COR-L47 (cell line): Measurements from ENCODE around the gene LGR4.
"Not testable (repeated sequence)": the region's sequence is repeated elsewhere in the genome, so short reads cannot be mapped to it uniquely, and the experiment has no call there.

Experiments
- DNase-seq: peaks from one replicate; lab custom pipeline; 2025; lab: John Stamatoyannopoulos, UW

LGR4 gene

GRCh38 chr11:27347359-27348339, 124.9 kb downstream of the LGR4 start:
- DNase-seq = peak; percentile 66

- no peak for DNase-seq
Measured at GRCh38 chr11:27339941-27340340, 132.6 kb downstream of the LGR4 start.

- not testable (repeated sequence) for DNase-seq
Measured at GRCh38 chr11:27334764-27335163, 137.8 kb downstream of the LGR4 start.

- DNase-seq = no peak
Measured at GRCh38 chr11:27331981-27332380, 140.6 kb downstream of the LGR4 start.

GRCh38 chr11:27330633-27331270, 141.8 kb downstream of the LGR4 start:
- DNase-seq = no peak

- no peak for DNase-seq
Measured at GRCh38 chr11:27329867-27330632, 142.5 kb downstream of the LGR4 start.

GRCh38 chr11:27328614-27329013, 144.0 kb downstream of the LGR4 start:
- DNase-seq = no peak

GRCh38 chr11:27327064-27327463, 145.5 kb downstream of the LGR4 start:
- not testable (repeated sequence) for DNase-seq

GRCh38 chr11:27322196-27322595, 150.4 kb downstream of the LGR4 start:
- not testable (repeated sequence) for DNase-seq

- DNase-seq = not testable (repeated sequence)
Measured at GRCh38 chr11:27321340-27321739, 151.2 kb downstream of the LGR4 start.

GRCh38 chr11:27319072-27319471, 153.5 kb downstream of the LGR4 start:
- no peak for DNase-seq

- DNase-seq = no peak
Measured at GRCh38 chr11:27317751-27318150, 154.8 kb downstream of the LGR4 start.
